GM12878 (cell line): ENCODE data around the gene AKAP13. TPM values are rescaled to one million over a fixed set of nuclear protein-coding genes. Genes with fewer than 3 reads are reported as not detected.

Experiments
- ATAC-seq: fragments of 200-7000 bp; cut with Tn5 transposase; 3 replicates; pipeline ENCODE4 v1.9.1; 2020; ENCODE audit warnings: mild to moderate bottlenecking, moderate library complexity
- BruUV-seq: library from RNA; stranded (reverse); fragments of 400-500 nt; replicated peaks from 2 replicates; lab custom pipeline; 2021; lab: Mats Ljungman, UMichigan
- CTCF ChIA-PET: fragments of 300-600 bp; sonication (Branson Sonifier 250); formaldehyde crosslinking; extraction: SDS; loops from one replicate; lab custom pipeline; 2021; ENCODE audit warnings: inconsistent platforms; lab: Yijun Ruan, JAX
- POLR2A ChIA-PET: fragments of 350-600 bp; formaldehyde crosslinking; extraction: SDS; loops from one replicate; lab custom pipeline; 2021; ENCODE audit warnings: inconsistent platforms; lab: Charles Lee
- RAD21 ChIA-PET: fragments of 300-600 bp; sonication (Branson Sonifier 250); formaldehyde crosslinking; loops from one replicate; lab custom pipeline; 2023; ENCODE audit warnings: antibody characterized with exemption; ENCODE audit not compliant: unreplicated experiment; lab: Charles Lee
- SMC1A ChIA-PET: fragments of 300-600 bp; sonication (Branson Sonifier 250); formaldehyde crosslinking; loops from one replicate; lab custom pipeline; 2023; ENCODE audit not compliant: unreplicated experiment, uncharacterized antibody; lab: Charles Lee
- DNase-seq: peaks from one replicate; pipeline ENCODE4 v3.0.0-alpha.2; 2011; ENCODE audit warnings: low read depth, low spot score
- FAIRE-seq: peaks from 3 replicates; lab custom pipeline; 2011; peaks lifted over from hg19 to GRCh38; lab: Jason Lieb, UNC
- H2AFZ ChIP-seq: 2 replicates; pipeline ENCODE4 v1.6.0; 2011; ENCODE audit warnings: low read depth, low read length, control low read depth; ENCODE audit not compliant: control insufficient read depth
- H3K27ac ChIP-seq: 2 replicates; pipeline ENCODE4 v1.5.1; 2011; ENCODE audit warnings: control low read depth; ENCODE audit not compliant: control insufficient read depth, insufficient read depth
- H3K27me3 ChIP-seq, 2 experiments: replicated peaks in 1 of 2; 2 replicates each; pipeline versions ENCODE4 v1.6.0 to v1.6.1; 2011; ENCODE audit warnings: low read length in 1 of 2; ENCODE audit not compliant: control insufficient read depth in 2 of 2, insufficient read depth in 2 of 2
- H3K36me3 ChIP-seq, 2 experiments: 2 replicates each; pipeline ENCODE4 v1.5.1; 2011; ENCODE audit warnings: low read length in 1 of 2; ENCODE audit not compliant: control insufficient read depth in 2 of 2, insufficient read depth in 2 of 2
- H3K4me1 ChIP-seq: 2 replicates; pipeline ENCODE4 v1.6.1; 2011; ENCODE audit warnings: mild to moderate bottlenecking, low read length, moderate library complexity, mixed read lengths; ENCODE audit not compliant: control insufficient read depth, insufficient read depth
- H3K4me2 ChIP-seq: 2 replicates; pipeline ENCODE4 v1.6.0; 2011; ENCODE audit warnings: control low read depth; ENCODE audit not compliant: control insufficient read depth, insufficient read depth
- H3K4me3 ChIP-seq: fragments of 200-600 bp; sonication (generic); 2 replicates; pipeline ENCODE4 v1.5.1; 2016
- H3K79me2 ChIP-seq: 2 replicates; pipeline ENCODE4 v1.6.0; 2011; ENCODE audit warnings: low read length; ENCODE audit not compliant: control insufficient read depth, insufficient read depth
- H3K9ac ChIP-seq: 2 replicates; pipeline ENCODE4 v1.8.0; 2011; ENCODE audit warnings: low read length, control low read depth, mixed read lengths; ENCODE audit not compliant: control insufficient read depth, insufficient read depth
- H3K9me3 ChIP-seq: replicated peaks from 3 replicates; pipeline ENCODE4 v1.5.1; 2011; ENCODE audit warnings: mild to moderate bottlenecking, low read length; ENCODE audit not compliant: control insufficient read depth, insufficient read depth
- H4K20me1 ChIP-seq: 2 replicates; pipeline ENCODE4 v1.6.0; 2011; ENCODE audit not compliant: control insufficient read depth, insufficient read depth
- IRF5 ChIP-seq: fragments of 450-650 bp; IDR thresholded peaks from 2 replicates; pipeline ENCODE4 v1.6.1; 2017; ENCODE audit warnings: borderline replicate concordance
- JUNB ChIP-seq: IDR thresholded peaks from 2 replicates; pipeline ENCODE4 v1.6.1; 2016; ENCODE audit warnings: antibody characterized with exemption, mild to moderate bottlenecking
- SMC3 ChIP-seq: IDR thresholded peaks from 2 replicates; pipeline ENCODE4 v1.6.1; 2011; ENCODE audit warnings: low read length, improper control_type of control experiment, borderline replicate concordance
- SREBF2 ChIP-seq: IDR thresholded peaks from 2 replicates; pipeline ENCODE4 v1.6.1; 2012; ENCODE audit warnings: mild to moderate bottlenecking, low read length
- WGBS: methylation state at CpG from one replicate; pipeline ENCODE4 v1.1.6; 2016; ENCODE audit warnings: low lambda C conversion rate; ENCODE audit not compliant: insufficient replicate concordance, insufficient coverage; ENCODE audit errors: missing lambda C conversion rate; 5-methylcytosine and 5-hydroxymethylcytosine counted together
- in situ Hi-C: fragments of 300-500 bp; cut with MboI; formaldehyde crosslinking; loops from 9 replicates; pipeline ENCODE4 v1.14.3; 2018; ENCODE audit warnings: mixed read lengths
- intact Hi-C: fragments of 100-400 bp; cut with micrococcal nuclease; formaldehyde crosslinking; loops from one replicate; pipeline ENCODE4 v1.14.2; 2022; ENCODE audit not compliant: unreplicated experiment
- polyA plus RNA-seq, 11 experiments: library from polyadenylated mRNA; depleted of rRNA in 4 of 11; unstranded in 6 of 11; stranded (reverse) in 5 of 11; fragments of >200 nt; fragmentation: Nextera tagmentation in 4 of 11; fragmentation: Illumina TruSeq in 1 of 11; extraction: Ambion mirVana in 4 of 11; extraction: Trizol in 1 of 11; gene quantifications; 1 replicate in 1 of 11; 2 replicates in 10 of 11; pipeline versions ENCODE4 v1.2.1 to v1.2.3, GENCODE V29; 2011 to 2016; ENCODE audit warnings: inconsistent platforms in 2 of 11, missing spikeins in 2 of 11, low read depth in 1 of 11
- total RNA-seq, 4 experiments: library from RNA; depleted of rRNA in 3 of 4; stranded (reverse); fragments of >200 nt in 3 of 4; fragmentation: Illumina TruSeq in 1 of 4; extraction: Trizol in 1 of 4; gene quantifications; 2 replicates each; pipeline versions ENCODE4 v1.2.1 to v1.2.3, GENCODE V29; 2013 to 2021
- TF ChIP-seq, protein P1 (sequence below): IDR thresholded peaks from 2 replicates; pipeline ENCODE4 v1.6.1; 2012; ENCODE audit warnings: low read depth, low read length, improper control_type of control experiment

The AKAP13 gene
- total and polyA plus RNA-seq, 10 of the 15 experiments (the other 5 are each of a cell fraction or from before 2014, with no cell fraction given): 14.4 to 74.9 (median 55.1) TPM

GRCh38 chr15:85725019-85725418 lies 344.6 kb downstream of the AKAP13 start:
- ChIA-PET SMC1A (interaction anchor here (0.7 to 2.4 kb wide), 5 partner anchors 17 to 107 kb away, joined by 3 to 6 read pairs (median 4); no protein-coding TSS in a partner anchor), POLR2A (no interaction called here), CTCF (interaction anchor here (0.9 to 1.1 kb wide), 2 partner anchors 18 to 109 kb away, joined by 3 read pairs; no protein-coding TSS in a partner anchor), RAD21 (interaction anchor here (1.2 kb wide), 1 partner anchor 14 kb away, joined by 5 read pairs; no protein-coding TSS in a partner anchor)
- Histone ChIP-seq H3K27ac (no peak overlapping the region), H3K9me3 (no peaks in the 10 kb centered on the region), H3K36me3 (peaks cover 27 to 58% of the 10 kb centered on the region in 2 experiments), H3K4me3 (no peak overlapping the region), H3K4me2 (no peak overlapping the region), H3K4me1 (peaks cover 6% of the 10 kb centered on the region), H3K79me2 (peaks cover 1% of the 10 kb centered on the region), H4K20me1 (no peaks in the 10 kb centered on the region), H3K9ac (no peak overlapping the region), H2AFZ (no peak overlapping the region), H3K27me3 (no peaks in the 10 kb centered on the region)
- DNase-seq (no peak), FAIRE-seq (no peak), ATAC-seq (no peak)
- no TSS peak for BruUV-seq
- in situ Hi-C loops (no loop called here), intact Hi-C loops (no loop called here)
- WGBS: 91% methylated on average over 3 of the region's 3 CpGs
- TF ChIP-seq SREBF2 (no peak), SMC3 (no peak), JUNB (no peak), IRF5 (no peak)
- TF ChIP-seq, protein P1, sequence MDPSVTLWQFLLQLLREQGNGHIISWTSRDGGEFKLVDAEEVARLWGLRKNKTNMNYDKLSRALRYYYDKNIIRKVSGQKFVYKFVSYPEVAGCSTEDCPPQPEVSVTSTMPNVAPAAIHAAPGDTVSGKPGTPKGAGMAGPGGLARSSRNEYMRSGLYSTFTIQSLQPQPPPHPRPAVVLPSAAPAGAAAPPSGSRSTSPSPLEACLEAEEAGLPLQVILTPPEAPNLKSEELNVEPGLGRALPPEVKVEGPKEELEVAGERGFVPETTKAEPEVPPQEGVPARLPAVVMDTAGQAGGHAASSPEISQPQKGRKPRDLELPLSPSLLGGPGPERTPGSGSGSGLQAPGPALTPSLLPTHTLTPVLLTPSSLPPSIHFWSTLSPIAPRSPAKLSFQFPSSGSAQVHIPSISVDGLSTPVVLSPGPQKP: no peak
